Mucosa of rectum (tissue), 2 donors: Measurements from ENCODE around the gene BAD.

Experiments used
- H3K27ac ChIP-seq, 2 donors: one replicate each; pipeline ENCODE4 v1.7.0; 2013; ENCODE audit warnings: inconsistent platforms in 2 of 2, low read depth in 2 of 2, low read length in 2 of 2
- H3K27me3 ChIP-seq, 2 donors: one replicate each; pipeline ENCODE4 v1.7.0; 2013; ENCODE audit warnings: low read length in 2 of 2; ENCODE audit not compliant: control insufficient read depth in 2 of 2, insufficient read depth in 2 of 2
- H3K36me3 ChIP-seq, 2 donors: one replicate each; pipeline ENCODE4 v1.7.0; 2013; ENCODE audit warnings: low read length in 2 of 2; ENCODE audit not compliant: control insufficient read depth in 2 of 2, insufficient read depth in 2 of 2
- H3K4me1 ChIP-seq, 2 donors: one replicate each; pipeline ENCODE4 v1.7.0; 2013; ENCODE audit warnings: low read length in 2 of 2, mild to moderate bottlenecking in 1 of 2; ENCODE audit not compliant: control insufficient read depth in 2 of 2, insufficient read depth in 2 of 2
- H3K4me3 ChIP-seq, 2 donors: one replicate each; pipeline ENCODE4 v1.7.0; 2013; ENCODE audit warnings: low read length in 2 of 2
- H3K9ac ChIP-seq, 2 donors: one replicate each; pipeline ENCODE4 v1.7.0; 2013; ENCODE audit warnings: low read length in 2 of 2, low read depth in 1 of 2, mild to moderate bottlenecking in 1 of 2
- H3K9me3 ChIP-seq, 2 donors: one replicate each; pipeline ENCODE4 v1.7.0; 2013; ENCODE audit warnings: low read length in 2 of 2; ENCODE audit not compliant: control insufficient read depth in 2 of 2
- donor health status: healthy.
- donor health status: Normal muscosa, but diverticular disease.

Gene BAD

DNA sequence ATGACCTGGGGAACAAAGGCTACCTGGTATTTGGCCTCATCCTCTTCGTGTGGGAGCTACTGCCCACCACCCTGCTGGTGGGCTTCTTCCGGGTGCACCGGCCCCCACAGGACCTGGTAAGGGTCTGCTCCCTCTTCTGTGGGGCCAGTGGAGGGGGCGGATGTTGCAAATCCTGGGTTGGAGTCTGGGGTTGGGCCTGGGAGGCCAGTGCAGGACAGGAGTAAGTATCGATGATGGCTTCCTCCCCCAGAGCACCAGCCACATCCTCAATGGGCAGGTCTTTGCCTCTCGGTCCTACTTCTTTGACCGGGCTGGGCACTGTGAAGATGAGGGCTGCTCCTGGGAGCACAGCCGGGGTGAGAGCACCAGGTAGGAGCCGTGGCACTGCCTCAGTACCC is 3.9 kb upstream of the BAD start:
- Histone ChIP-seq H3K27ac (no peak overlapping the region), H3K4me3 (no peak overlapping the region), H3K9me3 (no peaks in the 10 kb centered on the region), H3K36me3 (no peaks in the 10 kb centered on the region), H3K9ac (no peak overlapping the region), H3K27me3 (peaks cover 22 to 27% of the 10 kb centered on the region in 2 donors), H3K4me1 (peaks cover 21 to 27% of the 10 kb centered on the region in 2 donors)

DNA sequence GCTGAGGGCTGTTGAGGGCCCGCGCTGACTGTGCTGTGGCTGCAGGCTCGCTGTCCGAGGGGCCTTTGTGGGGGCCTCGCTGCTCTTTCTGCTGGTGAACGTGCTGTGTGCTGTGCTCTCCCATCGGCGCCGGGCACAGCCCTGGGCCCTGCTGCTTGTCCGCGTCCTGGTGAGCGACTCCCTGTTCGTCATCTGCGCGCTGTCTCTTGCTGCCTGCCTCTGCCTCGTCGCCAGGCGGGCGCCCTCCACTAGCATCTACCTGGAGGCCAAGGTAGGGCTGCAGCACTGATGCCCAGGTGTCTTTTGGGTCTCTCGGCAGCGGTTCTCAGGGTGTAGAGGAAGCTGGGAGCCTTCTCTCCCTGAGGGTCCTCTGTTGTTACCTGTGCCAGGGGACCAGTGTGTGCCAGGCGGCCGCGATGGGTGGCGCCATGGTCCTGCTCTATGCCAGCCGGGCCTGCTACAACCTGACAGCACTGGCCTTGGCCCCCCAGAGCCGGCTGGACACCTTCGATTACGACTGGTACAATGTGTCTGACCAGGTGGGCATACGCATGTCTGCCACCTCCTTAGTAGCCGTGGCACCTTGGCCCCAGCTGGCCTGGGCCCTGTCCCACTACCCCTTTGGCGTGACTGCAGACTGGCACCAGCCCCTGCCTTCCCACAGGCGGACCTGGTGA is 3.3 kb upstream of the BAD start:
- no peaks in the 10 kb centered on the region for H3K36me3 ChIP-seq
- H3K27ac ChIP-seq, result no peak overlapping the region
- peaks cover 18 to 22% of the 10 kb centered on the region in 2 donors for H3K27me3 ChIP-seq
- no peaks in the 10 kb centered on the region for H3K9me3 ChIP-seq
- peaks cover 27 to 32% of the 10 kb centered on the region in 2 donors for H3K4me1 ChIP-seq
- H3K4me3 ChIP-seq, result no peak overlapping the region
- no peak overlapping the region for H3K9ac ChIP-seq

GRCh38 chr11:64286801-64287159 is 2.3 kb upstream of the BAD start:
- H3K4me3 ChIP-seq, result no peak overlapping the region
- H3K27ac ChIP-seq, result no peak overlapping the region
- H3K9ac ChIP-seq, result no peak overlapping the region
- H3K9me3 ChIP-seq, result no peaks in the 10 kb centered on the region
- peaks cover 11 to 14% of the 10 kb centered on the region in 2 donors for H3K27me3 ChIP-seq
- H3K36me3 ChIP-seq, result peaks cover 2 to 4% of the 10 kb centered on the region in 2 donors
- peaks cover 23 to 26% of the 10 kb centered on the region in 2 donors for H3K4me1 ChIP-seq

GRCh38 chr11:64285885-64286800 is 1.7 kb upstream of the BAD start:
- Histone ChIP-seq H3K9ac (peak overlapping the region; percentile 47 to 97), H3K9me3 (no peaks in the 10 kb centered on the region), H3K27me3 (peaks cover 10% of the 10 kb centered on the region in 2 donors), H3K4me1 (peaks cover 23 to 24% of the 10 kb centered on the region in 2 donors), H3K27ac (peak overlapping the region; percentile 98 to 99), H3K36me3 (peaks cover 2 to 8% of the 10 kb centered on the region in 2 donors), H3K4me3 (peak overlapping the region; percentile 92)

DNA sequence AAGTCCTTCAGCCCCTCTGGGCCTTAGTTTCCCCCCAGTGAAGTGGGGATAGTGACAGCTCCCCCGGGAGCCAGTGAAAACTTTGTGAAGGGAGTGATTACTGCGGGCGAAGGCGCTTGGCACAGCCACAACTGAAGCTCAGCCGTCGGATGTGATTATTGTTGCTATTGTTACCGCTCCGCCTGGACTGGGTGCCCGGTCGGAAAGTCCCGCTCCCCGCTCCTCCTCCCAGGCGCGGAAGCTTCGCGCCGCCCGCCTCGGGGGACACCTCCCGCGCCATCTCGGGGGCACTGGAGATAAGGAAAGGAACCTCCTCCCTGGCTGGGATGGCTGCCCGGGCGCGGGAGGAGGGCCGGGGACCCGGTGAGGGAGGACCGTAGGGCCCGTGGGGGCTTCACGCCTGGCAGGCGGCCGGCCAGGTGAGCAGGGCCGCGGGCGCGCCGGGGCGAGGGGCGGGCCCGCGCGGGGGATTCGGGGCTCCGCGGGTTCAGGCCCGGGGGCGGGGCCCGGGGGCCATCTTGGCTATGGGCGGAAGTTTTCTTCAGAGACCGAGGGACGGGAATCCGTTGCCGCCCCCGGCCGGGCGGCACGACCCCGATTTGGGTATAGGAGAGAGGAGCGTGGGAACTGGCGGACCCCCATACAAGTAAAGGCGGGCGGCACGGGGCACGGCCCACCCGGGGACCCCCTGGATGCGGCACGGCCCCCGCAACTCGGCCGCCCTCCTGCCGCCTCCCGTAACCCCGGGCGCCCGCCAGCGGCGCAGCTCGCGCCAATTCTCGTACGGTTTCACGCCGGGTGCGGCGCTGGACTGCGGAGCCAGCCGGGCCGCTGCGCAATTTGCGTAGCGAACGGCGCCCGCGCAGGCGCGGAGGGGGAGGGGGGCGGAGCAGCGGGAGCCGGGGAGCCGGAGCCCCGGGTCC is 758 bp upstream of the BAD start, which contains the start of gene GPR137:
Gene GPR137, plus strand, starts transcription at position 887 of the 923 bp plus-strand sequence. CDS start 677 bp downstream, outside the sequence.
- Histone ChIP-seq H3K9ac (peak within 1 kb of the TSS; percentile 96 to 97), H3K27ac (peak within 1 kb of the TSS; percentile 98 to 99), H3K27me3 (peaks cover 2% of the 10 kb centered on the region in 2 donors), H3K4me1 (peaks cover 23 to 24% of the 10 kb centered on the region in 2 donors), H3K36me3 (peaks cover 2 to 8% of the 10 kb centered on the region in 2 donors), H3K4me3 (peak within 1 kb of the TSS; percentile 92), H3K9me3 (no peaks in the 10 kb centered on the region)

- peaks cover 23 to 24% of the 10 kb centered on the region in 2 donors for H3K4me1 ChIP-seq
- no peaks in the 10 kb centered on the region for H3K9me3 ChIP-seq
- no peaks in the 10 kb centered on the region for H3K27me3 ChIP-seq
- peaks cover 12 to 14% of the 10 kb centered on the region in 2 donors for H3K36me3 ChIP-seq
- peak overlapping the region; percentile 92 for H3K4me3 ChIP-seq
- H3K27ac ChIP-seq, result no peak overlapping the region
- H3K9ac ChIP-seq, result peak overlapping the region; percentile 32 to 97
Observed at GRCh38 chr11:64283092-64283491, 1.4 kb downstream of the BAD start.

GRCh38 chr11:64281957-64282770 is 2.3 kb downstream of the BAD start:
- no peaks in the 10 kb centered on the region for H3K27me3 ChIP-seq
- no peak overlapping the region for H3K4me3 ChIP-seq
- H3K9ac ChIP-seq, result no peak overlapping the region
- H3K9me3 ChIP-seq, result no peaks in the 10 kb centered on the region
- peaks cover 12 to 14% of the 10 kb centered on the region in 2 donors for H3K36me3 ChIP-seq
- H3K27ac ChIP-seq, result no peak overlapping the region
- peaks cover 26 to 27% of the 10 kb centered on the region in 2 donors for H3K4me1 ChIP-seq

GRCh38 chr11:64278576-64279190 is 5.8 kb downstream of the BAD start:
- H3K27me3 ChIP-seq, result no peaks in the 10 kb centered on the region
- no peak overlapping the region for H3K4me3 ChIP-seq
- H3K4me1 ChIP-seq, result peaks cover 26 to 32% of the 10 kb centered on the region in 2 donors
- no peak overlapping the region for H3K9ac ChIP-seq
- peaks cover 12 to 22% of the 10 kb centered on the region in 2 donors for H3K36me3 ChIP-seq
- H3K9me3 ChIP-seq, result no peaks in the 10 kb centered on the region
- H3K27ac ChIP-seq, result no peak overlapping the region
